ENCODE data around the gene MARCOL. TPM values are rescaled to one million over a fixed set of nuclear protein-coding genes. Genes with fewer than 3 reads are reported as not detected.

Gene MARCOL, protein sequence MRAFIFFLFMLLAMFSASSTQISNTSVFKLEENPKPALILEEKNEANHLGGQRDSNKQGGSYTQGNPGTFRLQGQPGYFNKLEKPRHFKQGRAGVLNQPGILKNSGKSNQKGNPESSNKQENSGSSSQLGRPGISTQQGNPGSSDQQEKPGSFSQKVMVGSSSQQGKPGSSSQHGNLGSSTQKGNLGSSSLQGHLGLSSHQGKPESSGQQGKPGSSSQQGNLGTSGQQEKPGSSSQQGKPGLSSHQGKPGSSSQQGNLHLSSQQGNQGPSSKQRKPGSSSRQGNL
- total RNA-seq (2021) (not detected in 3 replicates), Bru-seq, nascent RNA (percentile 24 among the genes with signal in this experiment)
- long read RNA-seq, experiment 1, result 0 reads
- long read RNA-seq, experiment 2, result 0 reads
- long read RNA-seq, experiment 3, result 0 reads

DNA sequence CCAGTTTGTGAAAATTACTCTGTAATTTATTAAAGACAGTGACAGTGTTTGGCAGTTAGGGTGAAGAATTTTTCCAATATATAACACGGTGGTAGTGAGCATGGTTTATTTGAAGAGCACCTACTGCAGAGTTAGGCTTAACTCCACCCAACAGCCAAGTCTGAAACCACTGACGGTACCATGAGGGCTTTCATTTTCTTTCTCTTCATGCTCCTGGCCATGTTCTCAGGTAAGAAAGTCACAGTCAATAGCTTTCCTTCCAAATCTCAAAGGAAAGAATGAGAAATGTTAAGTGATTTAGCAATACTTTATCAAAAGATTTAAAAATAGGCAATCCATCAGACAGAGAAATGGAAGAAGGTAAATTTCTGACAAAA lies at the start of gene MARCOL:
MARCOL (plus strand) TSS at position 108 of the 377 bp plus-strand sequence; CDS start at position 181, 73 bp downstream.
- Mint-ChIP-seq H3K4me3 (no peak within 1 kb of the TSS), H3K27me3 (ENCODE audit: low read depth) (no peaks in the 10 kb centered on the region; the same call in none of the 2 replicates), H3K27ac (no peak within 1 kb of the TSS), H3K36me3 (no peaks in the 10 kb centered on the region), H3K9me3 (no peaks in the 10 kb centered on the region), H3K4me1 (no peaks in the 10 kb centered on the region)
- no peak for ATAC-seq
- CTCF ChIA-PET, result no interaction called here
- DNase-seq (ENCODE audit: low spot score), result no peak
- POLR2A ChIA-PET, result no interaction called here
- no peak for TF ChIP-seq ZNF138 (CRISPR knock-in tag; conservative IDR thresholded peaks at IDR 0.05)
- TF ChIP-seq KAT7 (CRISPR knock-in tag; IDR thresholded peaks at IDR 0.05; ENCODE audit: borderline replicate concordance), result no peak
- TF ChIP-seq HMGA2 (CRISPR knock-in tag; IDR thresholded peaks at IDR 0.05), result no peak
- TF ChIP-seq, protein P1, sequence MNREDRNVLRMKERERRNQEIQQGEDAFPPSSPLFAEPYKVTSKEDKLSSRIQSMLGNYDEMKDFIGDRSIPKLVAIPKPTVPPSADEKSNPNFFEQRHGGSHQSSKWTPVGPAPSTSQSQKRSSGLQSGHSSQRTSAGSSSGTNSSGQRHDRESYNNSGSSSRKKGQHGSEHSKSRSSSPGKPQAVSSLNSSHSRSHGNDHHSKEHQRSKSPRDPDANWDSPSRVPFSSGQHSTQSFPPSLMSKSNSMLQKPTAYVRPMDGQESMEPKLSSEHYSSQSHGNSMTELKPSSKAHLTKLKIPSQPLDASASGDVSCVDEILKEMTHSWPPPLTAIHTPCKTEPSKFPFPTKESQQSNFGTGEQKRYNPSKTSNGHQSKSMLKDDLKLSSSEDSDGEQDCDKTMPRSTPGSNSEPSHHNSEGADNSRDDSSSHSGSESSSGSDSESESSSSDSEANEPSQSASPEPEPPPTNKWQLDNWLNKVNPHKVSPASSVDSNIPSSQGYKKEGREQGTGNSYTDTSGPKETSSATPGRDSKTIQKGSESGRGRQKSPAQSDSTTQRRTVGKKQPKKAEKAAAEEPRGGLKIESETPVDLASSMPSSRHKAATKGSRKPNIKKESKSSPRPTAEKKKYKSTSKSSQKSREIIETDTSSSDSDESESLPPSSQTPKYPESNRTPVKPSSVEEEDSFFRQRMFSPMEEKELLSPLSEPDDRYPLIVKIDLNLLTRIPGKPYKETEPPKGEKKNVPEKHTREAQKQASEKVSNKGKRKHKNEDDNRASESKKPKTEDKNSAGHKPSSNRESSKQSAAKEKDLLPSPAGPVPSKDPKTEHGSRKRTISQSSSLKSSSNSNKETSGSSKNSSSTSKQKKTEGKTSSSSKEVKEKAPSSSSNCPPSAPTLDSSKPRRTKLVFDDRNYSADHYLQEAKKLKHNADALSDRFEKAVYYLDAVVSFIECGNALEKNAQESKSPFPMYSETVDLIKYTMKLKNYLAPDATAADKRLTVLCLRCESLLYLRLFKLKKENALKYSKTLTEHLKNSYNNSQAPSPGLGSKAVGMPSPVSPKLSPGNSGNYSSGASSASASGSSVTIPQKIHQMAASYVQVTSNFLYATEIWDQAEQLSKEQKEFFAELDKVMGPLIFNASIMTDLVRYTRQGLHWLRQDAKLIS (CRISPR knock-in tag; IDR thresholded peaks at IDR 0.05; ENCODE audit: borderline replicate concordance), result no peak
- TF ChIP-seq FOXJ3 (CRISPR knock-in tag; IDR thresholded peaks at IDR 0.05; ENCODE audit: borderline replicate concordance), result no peak
- TF ChIP-seq, protein P2, sequence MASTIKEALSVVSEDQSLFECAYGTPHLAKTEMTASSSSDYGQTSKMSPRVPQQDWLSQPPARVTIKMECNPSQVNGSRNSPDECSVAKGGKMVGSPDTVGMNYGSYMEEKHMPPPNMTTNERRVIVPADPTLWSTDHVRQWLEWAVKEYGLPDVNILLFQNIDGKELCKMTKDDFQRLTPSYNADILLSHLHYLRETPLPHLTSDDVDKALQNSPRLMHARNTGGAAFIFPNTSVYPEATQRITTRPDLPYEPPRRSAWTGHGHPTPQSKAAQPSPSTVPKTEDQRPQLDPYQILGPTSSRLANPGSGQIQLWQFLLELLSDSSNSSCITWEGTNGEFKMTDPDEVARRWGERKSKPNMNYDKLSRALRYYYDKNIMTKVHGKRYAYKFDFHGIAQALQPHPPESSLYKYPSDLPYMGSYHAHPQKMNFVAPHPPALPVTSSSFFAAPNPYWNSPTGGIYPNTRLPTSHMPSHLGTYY (CRISPR knock-in tag; IDR thresholded peaks at IDR 0.05), result no peak

DNA sequence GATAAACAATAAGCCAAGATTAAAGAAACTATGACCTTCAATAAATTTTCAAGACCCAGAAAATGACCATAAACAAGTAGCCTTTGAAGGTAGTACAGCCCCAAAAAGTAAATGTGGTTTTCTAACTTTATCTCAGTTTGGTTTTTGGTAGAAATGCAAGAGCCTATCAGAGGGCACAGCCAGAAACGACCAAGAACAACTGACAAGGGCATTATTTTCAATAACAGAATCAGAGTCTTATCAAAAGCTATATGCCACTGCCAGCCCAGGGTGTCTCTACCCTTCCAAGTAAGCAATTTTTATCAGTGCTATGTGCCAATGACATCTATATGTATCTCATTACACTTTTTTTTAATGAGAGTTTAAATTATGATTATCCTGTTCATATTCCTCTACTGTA lies 47.3 kb upstream of the MARCOL start:
- TF ChIP-seq, protein P3, sequence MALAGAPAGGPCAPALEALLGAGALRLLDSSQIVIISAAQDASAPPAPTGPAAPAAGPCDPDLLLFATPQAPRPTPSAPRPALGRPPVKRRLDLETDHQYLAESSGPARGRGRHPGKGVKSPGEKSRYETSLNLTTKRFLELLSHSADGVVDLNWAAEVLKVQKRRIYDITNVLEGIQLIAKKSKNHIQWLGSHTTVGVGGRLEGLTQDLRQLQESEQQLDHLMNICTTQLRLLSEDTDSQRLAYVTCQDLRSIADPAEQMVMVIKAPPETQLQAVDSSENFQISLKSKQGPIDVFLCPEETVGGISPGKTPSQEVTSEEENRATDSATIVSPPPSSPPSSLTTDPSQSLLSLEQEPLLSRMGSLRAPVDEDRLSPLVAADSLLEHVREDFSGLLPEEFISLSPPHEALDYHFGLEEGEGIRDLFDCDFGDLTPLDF (CRISPR knock-in tag; IDR thresholded peaks at IDR 0.05), result no peak
- TF ChIP-seq SP1 (CRISPR knock-in tag; conservative IDR thresholded peaks at IDR 0.05) (no peak), NR2C2 (CRISPR knock-in tag; IDR thresholded peaks at IDR 0.05) (no peak)
- CTCF ChIA-PET, result interaction anchor here (2.4 kb wide), 1 partner anchor 540 kb away, joined by 6 read pairs; no protein-coding TSS in a partner anchor
- Mint-ChIP-seq H3K4me3 (no peak overlapping the region), H3K36me3 (no peaks in the 10 kb centered on the region), H3K27ac (no peak overlapping the region), H3K4me1 (no peaks in the 10 kb centered on the region), H3K27me3 (ENCODE audit: low read depth) (no peaks in the 10 kb centered on the region), H3K9me3 (no peaks in the 10 kb centered on the region)
- no peak for DNase-seq (ENCODE audit: low spot score)
- no peak for ATAC-seq
- POLR2A ChIA-PET, result no interaction called here

DNA sequence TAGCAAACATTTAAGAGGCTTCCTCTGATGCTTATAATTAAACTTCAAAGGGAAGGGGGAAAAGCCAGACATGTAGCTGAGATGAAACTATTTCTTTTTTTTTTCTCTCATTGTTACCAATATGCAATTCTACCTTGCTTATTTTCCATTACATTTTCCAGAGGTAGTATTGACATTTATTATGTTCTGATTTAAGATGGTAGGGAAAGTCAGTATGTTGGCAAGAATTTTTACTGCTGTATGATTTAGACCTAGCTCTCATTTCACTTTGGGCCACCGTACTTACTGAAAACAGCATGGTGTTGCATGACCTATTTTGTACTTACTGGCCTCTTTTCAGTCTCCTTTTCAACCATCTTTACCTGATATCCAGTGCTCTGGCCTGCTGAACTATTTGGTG lies 45.1 kb upstream of the MARCOL start:
- ATAC-seq (no peak), DNase-seq (ENCODE audit: low spot score) (no peak)
- ChIA-PET POLR2A (no interaction called here), CTCF (no interaction called here)
- H3K9me3 Mint-ChIP-seq, result no peaks in the 10 kb centered on the region
- no peak overlapping the region for H3K4me3 Mint-ChIP-seq
- H3K27me3 Mint-ChIP-seq (ENCODE audit: low read depth), result no peaks in the 10 kb centered on the region
- TF ChIP-seq, protein P4, sequence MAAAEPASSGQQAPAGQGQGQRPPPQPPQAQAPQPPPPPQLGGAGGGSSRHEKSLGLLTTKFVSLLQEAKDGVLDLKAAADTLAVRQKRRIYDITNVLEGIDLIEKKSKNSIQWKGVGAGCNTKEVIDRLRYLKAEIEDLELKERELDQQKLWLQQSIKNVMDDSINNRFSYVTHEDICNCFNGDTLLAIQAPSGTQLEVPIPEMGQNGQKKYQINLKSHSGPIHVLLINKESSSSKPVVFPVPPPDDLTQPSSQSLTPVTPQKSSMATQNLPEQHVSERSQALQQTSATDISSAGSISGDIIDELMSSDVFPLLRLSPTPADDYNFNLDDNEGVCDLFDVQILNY (CRISPR knock-in tag; IDR thresholded peaks at IDR 0.05), result no peak
- TF ChIP-seq FOXP1 (CRISPR knock-in tag; IDR thresholded peaks at IDR 0.05; ENCODE audit: borderline replicate concordance), result no peak
- no peak for TF ChIP-seq ZNF219 (CRISPR knock-in tag; IDR thresholded peaks at IDR 0.05; ENCODE audit: borderline replicate concordance)
- no peak for TF ChIP-seq ESRRA (CRISPR knock-in tag; IDR thresholded peaks at IDR 0.05; ENCODE audit: borderline replicate concordance)
- no peak for TF ChIP-seq FOXJ3 (CRISPR knock-in tag; IDR thresholded peaks at IDR 0.05; ENCODE audit: borderline replicate concordance)
- TF ChIP-seq KAT7 (CRISPR knock-in tag; IDR thresholded peaks at IDR 0.05; ENCODE audit: borderline replicate concordance), result no peak
- no peak for TF ChIP-seq NR1H2 (CRISPR knock-in tag; IDR thresholded peaks at IDR 0.05)
- TF ChIP-seq, protein P5, sequence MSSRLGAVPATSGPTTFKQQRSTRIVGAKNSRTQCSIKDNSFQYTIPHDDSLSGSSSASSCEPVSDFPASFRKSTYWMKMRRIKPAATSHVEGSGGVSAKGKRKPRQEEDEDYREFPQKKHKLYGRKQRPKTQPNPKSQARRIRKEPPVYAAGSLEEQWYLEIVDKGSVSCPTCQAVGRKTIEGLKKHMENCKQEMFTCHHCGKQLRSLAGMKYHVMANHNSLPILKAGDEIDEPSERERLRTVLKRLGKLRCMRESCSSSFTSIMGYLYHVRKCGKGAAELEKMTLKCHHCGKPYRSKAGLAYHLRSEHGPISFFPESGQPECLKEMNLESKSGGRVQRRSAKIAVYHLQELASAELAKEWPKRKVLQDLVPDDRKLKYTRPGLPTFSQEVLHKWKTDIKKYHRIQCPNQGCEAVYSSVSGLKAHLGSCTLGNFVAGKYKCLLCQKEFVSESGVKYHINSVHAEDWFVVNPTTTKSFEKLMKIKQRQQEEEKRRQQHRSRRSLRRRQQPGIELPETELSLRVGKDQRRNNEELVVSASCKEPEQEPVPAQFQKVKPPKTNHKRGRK (CRISPR knock-in tag; IDR thresholded peaks at IDR 0.05; ENCODE audit: borderline replicate concordance), result no peak
- TF ChIP-seq, protein P6, sequence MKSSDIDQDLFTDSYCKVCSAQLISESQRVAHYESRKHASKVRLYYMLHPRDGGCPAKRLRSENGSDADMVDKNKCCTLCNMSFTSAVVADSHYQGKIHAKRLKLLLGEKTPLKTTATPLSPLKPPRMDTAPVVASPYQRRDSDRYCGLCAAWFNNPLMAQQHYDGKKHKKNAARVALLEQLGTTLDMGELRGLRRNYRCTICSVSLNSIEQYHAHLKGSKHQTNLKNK (CRISPR knock-in tag; IDR thresholded peaks at IDR 0.05), result no peak
- no peak for TF ChIP-seq CBFB (CRISPR knock-in tag; IDR thresholded peaks at IDR 0.05; ENCODE audit: low read depth)
- TF ChIP-seq NFYB (CRISPR knock-in tag; conservative IDR thresholded peaks at IDR 0.05; ENCODE audit: low read depth), result no peak
- TF ChIP-seq, protein P7, sequence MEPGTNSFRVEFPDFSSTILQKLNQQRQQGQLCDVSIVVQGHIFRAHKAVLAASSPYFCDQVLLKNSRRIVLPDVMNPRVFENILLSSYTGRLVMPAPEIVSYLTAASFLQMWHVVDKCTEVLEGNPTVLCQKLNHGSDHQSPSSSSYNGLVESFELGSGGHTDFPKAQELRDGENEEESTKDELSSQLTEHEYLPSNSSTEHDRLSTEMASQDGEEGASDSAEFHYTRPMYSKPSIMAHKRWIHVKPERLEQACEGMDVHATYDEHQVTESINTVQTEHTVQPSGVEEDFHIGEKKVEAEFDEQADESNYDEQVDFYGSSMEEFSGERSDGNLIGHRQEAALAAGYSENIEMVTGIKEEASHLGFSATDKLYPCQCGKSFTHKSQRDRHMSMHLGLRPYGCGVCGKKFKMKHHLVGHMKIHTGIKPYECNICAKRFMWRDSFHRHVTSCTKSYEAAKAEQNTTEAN (CRISPR knock-in tag; IDR thresholded peaks at IDR 0.05), result no peak
- no peak for TF ChIP-seq ZNF138 (CRISPR knock-in tag; conservative IDR thresholded peaks at IDR 0.05)
- no peaks in the 10 kb centered on the region for H3K36me3 Mint-ChIP-seq
- H3K27ac Mint-ChIP-seq, result no peak overlapping the region
- no peaks in the 10 kb centered on the region for H3K4me1 Mint-ChIP-seq

All from WTC11 (cell line).